ENCODE results near the gene DHH.

DHH gene

DNA sequence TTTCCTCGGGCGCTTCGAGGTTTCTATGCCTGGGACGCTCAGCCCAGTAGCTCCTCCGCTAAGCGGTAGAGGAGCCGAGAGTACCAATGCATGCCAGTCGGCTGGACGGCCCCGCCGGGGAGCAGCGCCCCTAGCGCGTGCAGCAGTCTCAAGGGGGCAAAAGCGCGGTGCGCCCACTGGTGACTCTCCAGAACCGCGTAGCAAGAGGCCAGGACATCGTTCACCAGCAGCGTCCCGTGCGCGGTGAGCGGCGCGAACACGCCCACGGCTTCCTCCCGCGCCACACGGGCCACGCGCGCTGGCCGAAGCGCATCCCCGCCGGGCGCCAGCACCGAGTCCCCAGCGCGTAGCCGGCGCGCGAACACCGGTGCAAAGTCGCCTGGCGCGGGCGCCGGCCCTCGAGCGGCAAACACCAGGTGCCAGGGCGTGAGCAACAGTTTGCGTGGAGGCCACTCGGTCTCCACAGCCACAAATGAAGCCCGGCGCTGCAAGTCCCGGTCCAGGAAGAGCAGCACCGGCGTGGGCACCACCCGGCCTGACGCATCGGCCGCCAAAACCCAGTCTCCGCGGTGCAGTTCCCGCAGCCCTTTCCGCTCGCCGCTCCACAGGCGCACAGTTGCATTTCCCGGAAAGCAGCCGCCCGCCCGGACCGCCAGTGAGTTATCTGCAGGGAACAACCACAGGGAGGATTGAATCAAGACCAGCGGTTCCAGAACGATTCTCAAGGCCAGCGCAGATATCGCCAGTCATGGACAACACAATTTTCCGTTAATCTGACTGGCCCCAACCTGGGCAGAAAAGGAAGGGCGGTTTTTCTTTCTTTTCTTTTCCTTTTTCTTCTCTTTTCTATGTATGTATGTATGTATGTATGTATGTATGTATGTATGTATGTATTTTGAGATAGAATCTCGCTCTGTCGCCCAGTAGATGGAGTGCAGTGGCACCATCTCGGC, 4.5 kb downstream of the DHH start (continued):
- TF ChIP-seq, protein P1, sequence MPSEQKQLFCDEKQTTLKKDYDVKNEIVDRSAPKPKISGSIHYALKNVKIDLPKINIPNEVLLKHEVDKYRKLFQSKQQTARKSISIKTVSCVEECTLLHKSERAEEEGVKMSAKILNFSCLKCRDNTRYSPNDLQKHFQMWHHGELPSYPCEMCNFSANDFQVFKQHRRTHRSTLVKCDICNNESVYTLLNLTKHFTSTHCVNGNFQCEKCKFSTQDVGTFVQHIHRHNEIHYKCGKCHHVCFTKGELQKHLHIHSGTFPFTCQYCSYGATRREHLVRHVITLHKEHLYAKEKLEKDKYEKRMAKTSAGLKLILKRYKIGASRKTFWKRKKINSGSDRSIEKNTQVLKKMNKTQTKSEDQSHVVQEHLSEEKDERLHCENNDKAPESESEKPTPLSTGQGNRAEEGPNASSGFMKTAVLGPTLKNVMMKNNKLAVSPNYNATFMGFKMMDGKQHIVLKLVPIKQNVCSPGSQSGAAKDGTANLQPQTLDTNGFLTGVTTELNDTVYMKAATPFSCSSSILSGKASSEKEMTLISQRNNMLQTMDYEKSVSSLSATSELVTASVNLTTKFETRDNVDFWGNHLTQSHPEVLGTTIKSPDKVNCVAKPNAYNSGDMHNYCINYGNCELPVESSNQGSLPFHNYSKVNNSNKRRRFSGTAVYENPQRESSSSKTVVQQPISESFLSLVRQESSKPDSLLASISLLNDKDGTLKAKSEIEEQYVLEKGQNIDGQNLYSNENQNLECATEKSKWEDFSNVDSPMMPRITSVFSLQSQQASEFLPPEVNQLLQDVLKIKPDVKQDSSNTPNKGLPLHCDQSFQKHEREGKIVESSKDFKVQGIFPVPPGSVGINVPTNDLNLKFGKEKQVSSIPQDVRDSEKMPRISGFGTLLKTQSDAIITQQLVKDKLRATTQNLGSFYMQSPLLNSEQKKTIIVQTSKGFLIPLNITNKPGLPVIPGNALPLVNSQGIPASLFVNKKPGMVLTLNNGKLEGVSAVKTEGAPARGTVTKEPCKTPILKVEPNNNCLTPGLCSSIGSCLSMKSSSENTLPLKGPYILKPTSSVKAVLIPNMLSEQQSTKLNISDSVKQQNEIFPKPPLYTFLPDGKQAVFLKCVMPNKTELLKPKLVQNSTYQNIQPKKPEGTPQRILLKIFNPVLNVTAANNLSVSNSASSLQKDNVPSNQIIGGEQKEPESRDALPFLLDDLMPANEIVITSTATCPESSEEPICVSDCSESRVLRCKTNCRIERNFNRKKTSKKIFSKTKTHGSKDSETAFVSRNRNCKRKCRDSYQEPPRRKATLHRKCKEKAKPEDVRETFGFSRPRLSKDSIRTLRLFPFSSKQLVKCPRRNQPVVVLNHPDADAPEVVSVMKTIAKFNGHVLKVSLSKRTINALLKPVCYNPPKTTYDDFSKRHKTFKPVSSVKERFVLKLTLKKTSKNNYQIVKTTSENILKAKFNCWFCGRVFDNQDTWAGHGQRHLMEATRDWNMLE (tag by site-specific recombination; conservative IDR thresholded peaks at IDR 0.05; ENCODE audit: low read depth): no peak
- TF ChIP-seq, protein P2, sequence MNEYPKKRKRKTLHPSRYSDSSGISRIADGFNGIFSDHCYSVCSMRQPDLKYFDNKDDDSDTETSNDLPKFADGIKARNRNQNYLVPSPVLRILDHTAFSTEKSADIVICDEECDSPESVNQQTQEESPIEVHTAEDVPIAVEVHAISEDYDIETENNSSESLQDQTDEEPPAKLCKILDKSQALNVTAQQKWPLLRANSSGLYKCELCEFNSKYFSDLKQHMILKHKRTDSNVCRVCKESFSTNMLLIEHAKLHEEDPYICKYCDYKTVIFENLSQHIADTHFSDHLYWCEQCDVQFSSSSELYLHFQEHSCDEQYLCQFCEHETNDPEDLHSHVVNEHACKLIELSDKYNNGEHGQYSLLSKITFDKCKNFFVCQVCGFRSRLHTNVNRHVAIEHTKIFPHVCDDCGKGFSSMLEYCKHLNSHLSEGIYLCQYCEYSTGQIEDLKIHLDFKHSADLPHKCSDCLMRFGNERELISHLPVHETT (tag by site-specific recombination; IDR thresholded peaks at IDR 0.05): no peak
- TF ChIP-seq, protein P3, sequence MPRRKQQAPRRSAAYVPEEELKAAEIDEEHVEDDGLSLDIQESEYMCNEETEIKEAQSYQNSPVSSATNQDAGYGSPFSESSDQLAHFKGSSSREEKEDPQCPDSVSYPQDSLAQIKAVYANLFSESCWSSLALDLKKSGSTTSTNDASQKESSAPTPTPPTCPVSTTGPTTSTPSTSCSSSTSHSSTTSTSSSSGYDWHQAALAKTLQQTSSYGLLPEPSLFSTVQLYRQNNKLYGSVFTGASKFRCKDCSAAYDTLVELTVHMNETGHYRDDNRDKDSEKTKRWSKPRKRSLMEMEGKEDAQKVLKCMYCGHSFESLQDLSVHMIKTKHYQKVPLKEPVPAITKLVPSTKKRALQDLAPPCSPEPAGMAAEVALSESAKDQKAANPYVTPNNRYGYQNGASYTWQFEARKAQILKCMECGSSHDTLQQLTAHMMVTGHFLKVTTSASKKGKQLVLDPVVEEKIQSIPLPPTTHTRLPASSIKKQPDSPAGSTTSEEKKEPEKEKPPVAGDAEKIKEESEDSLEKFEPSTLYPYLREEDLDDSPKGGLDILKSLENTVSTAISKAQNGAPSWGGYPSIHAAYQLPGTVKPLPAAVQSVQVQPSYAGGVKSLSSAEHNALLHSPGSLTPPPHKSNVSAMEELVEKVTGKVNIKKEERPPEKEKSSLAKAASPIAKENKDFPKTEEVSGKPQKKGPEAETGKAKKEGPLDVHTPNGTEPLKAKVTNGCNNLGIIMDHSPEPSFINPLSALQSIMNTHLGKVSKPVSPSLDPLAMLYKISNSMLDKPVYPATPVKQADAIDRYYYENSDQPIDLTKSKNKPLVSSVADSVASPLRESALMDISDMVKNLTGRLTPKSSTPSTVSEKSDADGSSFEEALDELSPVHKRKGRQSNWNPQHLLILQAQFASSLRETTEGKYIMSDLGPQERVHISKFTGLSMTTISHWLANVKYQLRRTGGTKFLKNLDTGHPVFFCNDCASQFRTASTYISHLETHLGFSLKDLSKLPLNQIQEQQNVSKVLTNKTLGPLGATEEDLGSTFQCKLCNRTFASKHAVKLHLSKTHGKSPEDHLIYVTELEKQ (tag by site-specific recombination; IDR thresholded peaks at IDR 0.05; ENCODE audit: borderline replicate concordance): no peak
- TF ChIP-seq, protein P4, sequence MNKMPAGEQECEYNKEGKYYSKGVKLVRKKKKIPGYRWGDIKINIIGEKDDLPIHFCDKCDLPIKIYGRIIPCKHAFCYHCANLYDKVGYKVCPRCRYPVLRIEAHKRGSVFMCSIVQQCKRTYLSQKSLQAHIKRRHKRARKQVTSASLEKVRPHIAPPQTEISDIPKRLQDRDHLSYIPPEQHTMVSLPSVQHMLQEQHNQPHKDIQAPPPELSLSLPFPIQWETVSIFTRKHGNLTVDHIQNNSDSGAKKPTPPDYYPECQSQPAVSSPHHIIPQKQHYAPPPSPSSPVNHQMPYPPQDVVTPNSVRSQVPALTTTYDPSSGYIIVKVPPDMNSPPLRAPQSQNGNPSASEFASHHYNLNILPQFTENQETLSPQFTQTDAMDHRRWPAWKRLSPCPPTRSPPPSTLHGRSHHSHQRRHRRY (tag by site-specific recombination; IDR thresholded peaks at IDR 0.05): no peak
- TF ChIP-seq ZNF624 (tag by site-specific recombination; IDR thresholded peaks at IDR 0.05) (no peak), ZNF423 (tag by site-specific recombination; IDR thresholded peaks at IDR 0.05) (peak; percentile 52; the same call in 1 of the 2 replicates), BCL11A (tag by site-specific recombination; IDR thresholded peaks at IDR 0.05; ENCODE audit: low read depth) (no peak), ZNF549 (tag by site-specific recombination; IDR thresholded peaks at IDR 0.05) (no peak), SETDB1 (IDR thresholded peaks at IDR 0.05; ENCODE audit: insufficient read length, low read length) (no peak), ZNF501 (tag by site-specific recombination; IDR thresholded peaks at IDR 0.05) (no peak), EGR2 (tag by site-specific recombination; IDR thresholded peaks at IDR 0.05; ENCODE audit: low read depth) (no peak), ZNF416 (tag by site-specific recombination; IDR thresholded peaks at IDR 0.05) (no peak), ZNF521 (tag by site-specific recombination; IDR thresholded peaks at IDR 0.05) (no peak), ZNF768 (tag by site-specific recombination; IDR thresholded peaks at IDR 0.05) (no peak), FEZF1 (tag by site-specific recombination; IDR thresholded peaks at IDR 0.05) (no peak), ZNF707 (tag by site-specific recombination; IDR thresholded peaks at IDR 0.05) (no peak), ZBTB8A (tag by site-specific recombination; IDR thresholded peaks at IDR 0.05) (peak; percentile 48), ZNF555 (tag by site-specific recombination; conservative IDR thresholded peaks at IDR 0.05) (no peak), ZNF548 (tag by site-specific recombination; IDR thresholded peaks at IDR 0.05) (no peak), YY2 (tag by site-specific recombination; IDR thresholded peaks at IDR 0.05) (no peak), SCRT2 (tag by site-specific recombination; IDR thresholded peaks at IDR 0.05) (peak; percentile 90), ZNF701 (tag by site-specific recombination; IDR thresholded peaks at IDR 0.05) (no peak), ZNF658 (tag by site-specific recombination; IDR thresholded peaks at IDR 0.05) (no peak)
- TF ChIP-seq, protein P5, sequence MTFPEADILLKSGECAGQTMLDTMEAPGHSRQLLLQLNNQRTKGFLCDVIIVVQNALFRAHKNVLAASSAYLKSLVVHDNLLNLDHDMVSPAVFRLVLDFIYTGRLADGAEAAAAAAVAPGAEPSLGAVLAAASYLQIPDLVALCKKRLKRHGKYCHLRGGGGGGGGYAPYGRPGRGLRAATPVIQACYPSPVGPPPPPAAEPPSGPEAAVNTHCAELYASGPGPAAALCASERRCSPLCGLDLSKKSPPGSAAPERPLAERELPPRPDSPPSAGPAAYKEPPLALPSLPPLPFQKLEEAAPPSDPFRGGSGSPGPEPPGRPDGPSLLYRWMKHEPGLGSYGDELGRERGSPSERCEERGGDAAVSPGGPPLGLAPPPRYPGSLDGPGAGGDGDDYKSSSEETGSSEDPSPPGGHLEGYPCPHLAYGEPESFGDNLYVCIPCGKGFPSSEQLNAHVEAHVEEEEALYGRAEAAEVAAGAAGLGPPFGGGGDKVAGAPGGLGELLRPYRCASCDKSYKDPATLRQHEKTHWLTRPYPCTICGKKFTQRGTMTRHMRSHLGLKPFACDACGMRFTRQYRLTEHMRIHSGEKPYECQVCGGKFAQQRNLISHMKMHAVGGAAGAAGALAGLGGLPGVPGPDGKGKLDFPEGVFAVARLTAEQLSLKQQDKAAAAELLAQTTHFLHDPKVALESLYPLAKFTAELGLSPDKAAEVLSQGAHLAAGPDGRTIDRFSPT (tag by site-specific recombination; IDR thresholded peaks at IDR 0.05): peak; percentile 34; the same call in 1 of the 2 replicates
- TF ChIP-seq, protein P6, sequence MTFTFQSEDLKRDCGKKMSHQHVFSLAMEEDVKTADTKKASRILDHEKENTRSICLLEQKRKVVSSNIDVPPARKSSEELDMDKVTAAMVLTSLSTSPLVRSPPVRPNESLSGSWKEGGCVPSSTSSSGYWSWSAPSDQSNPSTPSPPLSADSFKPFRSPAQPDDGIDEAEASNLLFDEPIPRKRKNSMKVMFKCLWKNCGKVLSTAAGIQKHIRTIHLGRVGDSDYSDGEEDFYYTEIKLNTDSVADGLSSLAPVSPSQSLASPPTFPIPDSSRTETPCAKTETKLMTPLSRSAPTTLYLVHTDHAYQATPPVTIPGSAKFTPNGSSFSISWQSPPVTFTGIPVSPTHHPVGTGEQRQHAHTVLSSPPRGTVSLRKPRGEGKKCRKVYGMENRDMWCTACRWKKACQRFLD (tag by site-specific recombination; IDR thresholded peaks at IDR 0.05): no peak
